Kidney epithelial cell (primary cell): Measurements from ENCODE around the gene RDH12. TPM values are rescaled to one million over a fixed set of nuclear protein-coding genes. Genes with fewer than 3 reads are reported as not detected.

Experiments
- DNase-seq: peaks from one replicate; pipeline ENCODE4 v3.0.0-alpha.2; 2010; ENCODE audit warnings: low read depth
- H3K27me3 ChIP-seq: 2 replicates; pipeline ENCODE4 v1.6.0; 2011; ENCODE audit warnings: low read length; ENCODE audit not compliant: control insufficient read depth, insufficient read depth
- H3K36me3 ChIP-seq: 2 replicates; pipeline ENCODE4 v1.5.1; 2011; ENCODE audit warnings: low read length; ENCODE audit not compliant: control insufficient read depth, insufficient read depth
- H3K4me3 ChIP-seq: 2 replicates; pipeline ENCODE4 v1.5.1; 2011; ENCODE audit warnings: low read depth, mild to moderate bottlenecking, control low read depth, low read length
- total RNA-seq: library from RNA; depleted of rRNA; stranded (reverse); fragments of >200 nt; gene quantifications from 2 replicates; pipeline ENCODE4 v1.2.3, GENCODE V29; 2015
- TF ChIP-seq, protein P1 (sequence below): IDR thresholded peaks from 2 replicates; pipeline ENCODE4 v1.5.1; 2011; ENCODE audit warnings: mild to moderate bottlenecking, moderate library complexity, low read length, control low read depth, inconsistent platforms; ENCODE audit not compliant: insufficient read depth, poor library complexity, severe bottlenecking

RDH12 gene
- total RNA-seq, 1 donor from 2014 or later, result not detected

- Histone ChIP-seq H3K36me3 (peaks cover 2% of the 10 kb centered on the region), H3K27me3 (no peaks in the 10 kb centered on the region), H3K4me3 (no peak overlapping the region)
- DNase-seq, result no peak
- TF ChIP-seq, protein P1, sequence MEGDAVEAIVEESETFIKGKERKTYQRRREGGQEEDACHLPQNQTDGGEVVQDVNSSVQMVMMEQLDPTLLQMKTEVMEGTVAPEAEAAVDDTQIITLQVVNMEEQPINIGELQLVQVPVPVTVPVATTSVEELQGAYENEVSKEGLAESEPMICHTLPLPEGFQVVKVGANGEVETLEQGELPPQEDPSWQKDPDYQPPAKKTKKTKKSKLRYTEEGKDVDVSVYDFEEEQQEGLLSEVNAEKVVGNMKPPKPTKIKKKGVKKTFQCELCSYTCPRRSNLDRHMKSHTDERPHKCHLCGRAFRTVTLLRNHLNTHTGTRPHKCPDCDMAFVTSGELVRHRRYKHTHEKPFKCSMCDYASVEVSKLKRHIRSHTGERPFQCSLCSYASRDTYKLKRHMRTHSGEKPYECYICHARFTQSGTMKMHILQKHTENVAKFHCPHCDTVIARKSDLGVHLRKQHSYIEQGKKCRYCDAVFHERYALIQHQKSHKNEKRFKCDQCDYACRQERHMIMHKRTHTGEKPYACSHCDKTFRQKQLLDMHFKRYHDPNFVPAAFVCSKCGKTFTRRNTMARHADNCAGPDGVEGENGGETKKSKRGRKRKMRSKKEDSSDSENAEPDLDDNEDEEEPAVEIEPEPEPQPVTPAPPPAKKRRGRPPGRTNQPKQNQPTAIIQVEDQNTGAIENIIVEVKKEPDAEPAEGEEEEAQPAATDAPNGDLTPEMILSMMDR, result no peak
Measured at GRCh38 chr14:67773844-67774377, 72.2 kb downstream of the RDH12 start.

DNA sequence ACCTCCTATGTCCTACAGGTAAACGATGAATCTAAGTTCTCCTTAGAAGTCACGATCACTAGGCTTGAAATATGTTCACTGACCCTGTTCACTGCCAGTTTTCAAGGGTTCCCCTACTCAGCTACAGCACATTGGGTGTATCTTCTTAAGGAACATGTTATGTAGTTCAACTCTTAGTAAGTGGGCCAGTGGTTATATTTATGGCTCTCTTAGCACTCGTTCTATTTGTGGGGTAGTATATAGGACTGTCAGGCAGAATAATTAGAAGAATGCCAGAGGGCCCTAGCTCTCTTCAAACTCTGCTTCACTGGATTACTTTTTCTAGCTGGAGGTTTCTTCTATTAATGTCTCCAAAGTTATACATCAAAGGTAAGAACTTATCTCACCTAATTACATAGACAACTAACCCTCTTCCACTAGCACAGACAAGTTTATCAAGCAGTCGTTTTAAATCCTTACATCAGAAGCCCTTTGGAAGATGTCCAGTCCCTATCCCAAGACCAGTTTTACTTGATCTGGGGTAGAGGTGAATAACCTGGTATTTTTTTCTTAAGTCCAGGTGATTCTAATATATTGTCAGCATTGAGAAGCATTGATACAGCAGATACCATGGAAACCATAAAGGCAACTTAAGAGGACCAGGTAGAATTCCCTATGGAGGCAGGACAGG lies 75.1 kb downstream of the RDH12 start:
- Histone ChIP-seq H3K4me3 (no peak overlapping the region), H3K27me3 (no peaks in the 10 kb centered on the region), H3K36me3 (peaks cover 2% of the 10 kb centered on the region)
- DNase-seq, result no peak
- TF ChIP-seq, protein P1, result no peak

DNA sequence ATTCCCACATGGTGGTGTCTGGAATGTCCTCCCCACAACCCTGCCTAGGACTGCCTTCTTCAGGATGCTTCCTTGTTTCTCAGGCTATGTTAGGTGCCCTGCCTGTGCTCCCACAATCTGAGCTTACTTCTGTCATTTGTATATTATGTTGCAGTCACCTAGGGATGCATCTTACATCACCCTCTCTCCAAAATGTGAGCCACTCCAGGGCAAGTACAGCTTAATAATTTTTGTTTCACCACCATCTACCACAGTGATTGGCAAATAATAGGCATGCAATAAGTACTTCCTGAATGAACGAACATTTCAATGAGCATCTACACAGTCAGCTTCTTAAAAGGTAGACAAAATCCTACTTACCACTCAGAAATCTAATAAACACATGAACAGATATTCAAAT lies 77.1 kb downstream of the RDH12 start:
- TF ChIP-seq, protein P1, result no peak

GRCh38 chr14:67782090-67782489 lies 80.4 kb downstream of the RDH12 start:
- no peak overlapping the region for H3K4me3 ChIP-seq
- TF ChIP-seq, protein P1, result no peak
- no peak for DNase-seq
- peaks cover 3% of the 10 kb centered on the region for H3K36me3 ChIP-seq
- H3K27me3 ChIP-seq, result no peaks in the 10 kb centered on the region

More for the DNA sequence above, 77.1 kb downstream of the RDH12 start:
- H3K36me3 ChIP-seq, result peaks cover 1% of the 10 kb centered on the region
- H3K4me3 ChIP-seq, result no peak overlapping the region
- DNase-seq, result no peak
- no peaks in the 10 kb centered on the region for H3K27me3 ChIP-seq

Other genes with a start within 250 kb of the RDH12 start
- gene TMEM229B, start 213.2 kb upstream of the RDH12 start, total RNA-seq, result 0.21 and 0.41 TPM in 2 replicates
- 9.4 and 11.5 TPM in 2 replicates for gene PLEKHH1, start 168.6 kb upstream of the RDH12 start, total RNA-seq
- 27.1 and 28.5 TPM in 2 replicates for gene PIGH, start 101.6 kb upstream of the RDH12 start, total RNA-seq
- 35.0 and 45.6 TPM in 2 replicates for gene ARG2, start 82.0 kb upstream of the RDH12 start, total RNA-seq
- gene VTI1B, start 27.3 kb upstream of the RDH12 start, total RNA-seq, result 59.1 and 64.3 TPM in 2 replicates
- gene RDH11, start 6.1 kb upstream of the RDH12 start, total RNA-seq, result 77.3 and 78.2 TPM in 2 replicates
- 26.2 and 30.8 TPM in 2 replicates for gene ZFYVE26, start 114.7 kb downstream of the RDH12 start, total RNA-seq
- 7.6 and 9.5 TPM in 2 replicates for gene RAD51B, start 117.9 kb downstream of the RDH12 start, total RNA-seq